Mucosa of descending colon (tissue), 3 donors: ENCODE data around the gene ALKBH3. TPM values are rescaled to one million over a fixed set of nuclear protein-coding genes. Genes with fewer than 3 reads are reported as not detected.

Experiments used
- ATAC-seq: fragments of 200-7000 bp; cut with Tn5 transposase; one replicate; pipeline ENCODE4 v1.9.1; 2020; ENCODE audit warnings: mild to moderate bottlenecking, moderate library complexity
- DNase-seq, 3 donors: peaks; one replicate each; pipeline ENCODE4 v3.0.0-alpha.2; 2020
- H3K36me3 ChIP-seq: fragments of 200-600 bp; one replicate; pipeline ENCODE4 v1.8.0; 2021; ENCODE audit warnings: low read depth, mild to moderate bottlenecking
- H3K4me1 ChIP-seq: fragments of 200-600 bp; one replicate; pipeline ENCODE4 v1.8.0; 2021; ENCODE audit warnings: low read depth, mild to moderate bottlenecking
- H3K4me3 ChIP-seq: fragments of 200-600 bp; one replicate; pipeline ENCODE4 v1.8.0; 2021; ENCODE audit warnings: mild to moderate bottlenecking
- H3K9me3 ChIP-seq: fragments of 200-600 bp; one replicate; pipeline ENCODE4 v1.8.0; 2021; ENCODE audit warnings: mild to moderate bottlenecking
- intact Hi-C, 2 donors: fragments of 100-400 bp; cut with DNase I in 1 of 2; cut with micrococcal nuclease in 1 of 2; formaldehyde crosslinking; loops; one replicate each; pipeline versions ENCODE4 v1.11.0 to v1.11.1; 2022; cut with DNase I, micrococcal nuclease
- total RNA-seq, 3 donors: library from RNA; stranded (reverse); fragmentation: NEBNext Ultra II Directional in 2 of 3; extraction: Animal tissue kit (Norgen Biotek cat#: 25700) in 2 of 3; gene quantifications; one replicate each; pipeline versions ENCODE4 v1.2.1 to v1.2.4, GENCODE V29; 2021 to 2023
- TF ChIP-seq, protein P1 (sequence below): fragments of 200-600 bp; IDR thresholded peaks from one replicate; pipeline ENCODE4 v1.8.0; 2022; ENCODE audit warnings: antibody characterized with exemption, mild to moderate bottlenecking
- donor health status: DM: no; HTN: no; CAD: no; lungs with moderate emphysema.
- donor health status: DM: no; HTN: no; CAD: no.
- donor health status: DM: no; HTN: yes; CAD: no.

Gene ALKBH3
- total RNA-seq, 3 donors from 2014 or later = 18.9 to 27.7 (median 27.0) TPM

DNA sequence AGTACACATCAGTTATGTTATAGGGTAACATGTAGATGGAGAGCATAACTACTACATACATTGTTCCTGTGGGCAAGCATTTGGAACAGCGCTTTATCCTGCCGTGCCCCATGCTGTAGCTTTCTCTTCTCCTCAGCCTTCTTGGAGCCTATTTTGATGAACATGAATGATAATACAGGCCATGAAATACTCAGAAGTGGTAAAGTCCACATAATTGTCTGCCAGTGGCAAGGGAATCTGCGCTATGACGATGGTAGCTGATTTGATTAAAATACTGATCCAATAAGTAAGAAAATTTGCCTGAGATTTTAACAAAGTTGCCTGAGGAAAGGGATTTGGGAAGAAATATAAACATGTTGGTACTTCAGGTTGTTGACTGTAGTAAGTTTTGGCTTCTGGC, 23.3 kb downstream of the ALKBH3 start:
- intact Hi-C loops = no loop called here
- no peaks in the 10 kb centered on the region for H3K36me3 ChIP-seq

DNA sequence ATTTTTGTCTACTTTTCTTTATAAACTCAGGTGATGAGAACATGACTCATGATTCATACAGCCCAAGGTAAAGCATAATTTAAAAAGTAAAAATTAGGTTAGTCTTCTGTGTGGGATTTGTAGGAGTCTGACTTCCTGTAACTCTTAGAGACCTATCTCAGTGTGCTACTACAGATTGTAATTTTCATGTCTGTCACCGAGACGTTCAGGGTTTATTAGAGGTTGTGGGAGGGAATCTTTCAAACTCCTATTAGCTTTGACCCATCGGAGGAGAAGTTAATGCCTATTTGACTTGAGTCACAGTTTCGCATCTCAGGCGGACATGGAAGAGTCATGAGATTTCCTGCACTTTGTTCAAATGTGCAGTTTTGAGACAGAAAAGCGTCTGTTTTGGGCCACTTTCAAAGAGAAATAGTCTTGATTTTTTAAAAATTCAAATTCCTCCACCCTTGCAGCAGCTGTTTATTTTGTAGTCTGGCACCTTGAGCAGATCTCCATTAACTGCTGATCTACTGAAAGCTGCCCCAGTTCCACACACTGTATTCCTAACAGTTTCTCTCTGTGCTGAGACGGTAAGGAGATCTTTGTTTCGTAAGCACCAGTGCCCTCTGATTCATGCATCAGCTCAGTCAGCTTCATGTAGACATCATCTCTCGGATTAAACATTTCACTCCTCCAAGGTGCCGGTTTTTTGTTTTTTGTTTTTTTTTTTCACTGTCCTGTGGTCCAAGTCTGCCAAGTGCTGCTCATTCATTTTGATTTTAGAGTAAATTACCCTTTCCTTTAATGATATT, 24.3 kb downstream of the ALKBH3 start:
- intact Hi-C loops = no loop called here
- ATAC-seq = peak; percentile 42
- H3K36me3 ChIP-seq = no peaks in the 10 kb centered on the region

More for the DNA sequence above, 23.3 kb downstream of the ALKBH3 start:
- DNase-seq (no peak), ATAC-seq (no peak)
- Histone ChIP-seq H3K4me3 (no peak overlapping the region), H3K9me3 (no peaks in the 10 kb centered on the region), H3K4me1 (no peaks in the 10 kb centered on the region)
- TF ChIP-seq, protein P1, sequence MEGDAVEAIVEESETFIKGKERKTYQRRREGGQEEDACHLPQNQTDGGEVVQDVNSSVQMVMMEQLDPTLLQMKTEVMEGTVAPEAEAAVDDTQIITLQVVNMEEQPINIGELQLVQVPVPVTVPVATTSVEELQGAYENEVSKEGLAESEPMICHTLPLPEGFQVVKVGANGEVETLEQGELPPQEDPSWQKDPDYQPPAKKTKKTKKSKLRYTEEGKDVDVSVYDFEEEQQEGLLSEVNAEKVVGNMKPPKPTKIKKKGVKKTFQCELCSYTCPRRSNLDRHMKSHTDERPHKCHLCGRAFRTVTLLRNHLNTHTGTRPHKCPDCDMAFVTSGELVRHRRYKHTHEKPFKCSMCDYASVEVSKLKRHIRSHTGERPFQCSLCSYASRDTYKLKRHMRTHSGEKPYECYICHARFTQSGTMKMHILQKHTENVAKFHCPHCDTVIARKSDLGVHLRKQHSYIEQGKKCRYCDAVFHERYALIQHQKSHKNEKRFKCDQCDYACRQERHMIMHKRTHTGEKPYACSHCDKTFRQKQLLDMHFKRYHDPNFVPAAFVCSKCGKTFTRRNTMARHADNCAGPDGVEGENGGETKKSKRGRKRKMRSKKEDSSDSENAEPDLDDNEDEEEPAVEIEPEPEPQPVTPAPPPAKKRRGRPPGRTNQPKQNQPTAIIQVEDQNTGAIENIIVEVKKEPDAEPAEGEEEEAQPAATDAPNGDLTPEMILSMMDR = no peak

DNA sequence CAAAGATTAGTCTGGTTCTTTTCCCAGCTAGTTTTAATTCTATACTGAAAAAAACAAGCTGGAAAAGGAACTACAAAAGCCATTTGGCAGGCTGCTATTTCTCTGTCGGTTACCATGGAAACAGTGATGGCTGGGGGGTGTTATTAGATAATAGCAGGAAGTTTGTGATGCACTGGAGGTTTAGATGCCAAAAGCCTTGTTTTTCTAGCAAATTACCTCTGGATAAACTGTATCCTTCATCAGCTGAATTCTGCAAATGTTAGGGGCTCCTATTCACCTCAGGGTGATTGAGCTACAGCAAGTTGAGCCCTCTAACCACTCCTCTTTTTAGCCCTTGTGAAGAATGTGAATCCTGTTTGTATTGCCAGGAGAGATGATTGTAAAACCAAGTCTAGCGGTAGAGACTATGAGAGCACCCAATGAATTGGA, 25.2 kb downstream of the ALKBH3 start:
- Histone ChIP-seq H3K9me3 (no peaks in the 10 kb centered on the region), H3K4me3 (no peak overlapping the region), H3K4me1 (no peaks in the 10 kb centered on the region), H3K36me3 (no peaks in the 10 kb centered on the region)
- intact Hi-C loops = no loop called here
- TF ChIP-seq, protein P1 = no peak
- DNase-seq = no peak
- no peak for ATAC-seq

More for the DNA sequence above, 24.3 kb downstream of the ALKBH3 start:
- H3K9me3 ChIP-seq = no peaks in the 10 kb centered on the region
- no peaks in the 10 kb centered on the region for H3K4me1 ChIP-seq
- DNase-seq = no peak
- TF ChIP-seq, protein P1 = no peak
- no peak overlapping the region for H3K4me3 ChIP-seq

DNA sequence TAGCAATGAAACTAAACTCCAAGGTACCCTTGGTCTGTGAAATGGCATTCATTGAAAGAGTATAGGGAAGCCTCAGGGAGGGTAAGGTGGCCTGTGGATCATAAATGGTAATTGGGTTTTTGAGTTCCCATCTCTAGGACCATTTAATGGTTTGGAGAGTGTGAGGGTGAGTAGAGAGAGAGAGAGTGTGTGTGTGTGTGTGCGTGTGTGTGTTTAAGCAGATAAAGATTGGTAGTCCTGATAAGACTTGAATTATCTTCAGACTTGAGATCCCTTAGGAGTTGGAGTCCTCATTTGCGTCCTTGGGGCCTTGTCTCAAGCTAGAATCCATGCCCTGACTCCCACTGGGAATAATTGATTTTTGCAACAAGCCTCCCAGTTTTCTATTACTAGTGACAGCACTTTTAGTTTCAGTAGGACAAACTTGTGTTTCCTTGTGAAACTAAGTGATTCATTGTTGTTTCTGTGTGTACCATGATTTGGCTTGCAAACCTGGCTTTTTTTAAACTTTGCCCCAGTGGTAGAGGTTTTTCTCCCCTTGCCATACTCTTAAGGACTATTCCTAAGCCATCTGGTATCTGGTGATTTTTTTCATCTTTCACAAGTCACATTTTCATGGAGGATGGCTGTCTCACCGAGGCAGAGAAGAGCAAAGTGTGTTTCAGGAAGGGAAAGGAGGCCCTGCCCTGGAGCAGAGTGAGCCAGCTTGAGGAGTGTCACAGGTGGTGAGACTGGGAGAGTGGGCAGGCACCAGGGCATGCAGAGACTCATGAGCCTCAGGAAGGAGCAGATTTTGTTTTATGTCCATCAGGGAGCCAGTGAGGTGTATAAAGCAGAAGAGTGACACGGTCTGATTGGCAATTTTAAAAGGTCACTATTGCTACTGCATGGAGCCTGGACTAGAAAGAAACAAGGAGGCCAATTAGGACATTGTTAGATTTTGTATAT, 26.7 kb downstream of the ALKBH3 start:
- DNase-seq (no peak), ATAC-seq (no peak)
- no peaks in the 10 kb centered on the region for H3K9me3 ChIP-seq
- TF ChIP-seq, protein P1 = no peak
- no peaks in the 10 kb centered on the region for H3K36me3 ChIP-seq
- H3K4me3 ChIP-seq = no peak overlapping the region
- intact Hi-C loops = no loop called here
- no peaks in the 10 kb centered on the region for H3K4me1 ChIP-seq

DNA sequence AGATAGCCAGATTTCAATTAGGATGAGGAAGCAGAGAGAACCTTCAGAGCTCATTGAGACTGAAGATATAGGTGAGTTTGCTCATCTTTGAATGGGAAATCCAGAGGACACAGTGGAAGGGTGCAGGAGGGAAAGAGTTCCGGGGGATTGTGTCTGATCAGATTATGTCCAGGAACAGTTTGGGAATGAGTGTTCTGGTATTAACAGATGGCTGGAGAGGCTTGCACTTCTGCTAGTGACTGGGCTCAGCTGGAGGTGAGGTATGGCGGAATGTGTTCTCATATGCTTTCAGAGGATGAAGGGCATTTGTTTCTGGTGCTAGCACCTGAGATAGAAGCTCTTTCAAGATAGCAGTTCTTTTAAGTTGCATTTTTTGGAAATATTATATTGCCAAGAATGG, 27.6 kb downstream of the ALKBH3 start:
- no peak for DNase-seq
- Histone ChIP-seq H3K9me3 (no peaks in the 10 kb centered on the region), H3K4me3 (no peak overlapping the region), H3K36me3 (no peaks in the 10 kb centered on the region), H3K4me1 (no peaks in the 10 kb centered on the region)
- ATAC-seq = no peak
- intact Hi-C loops = no loop called here
- TF ChIP-seq, protein P1 = no peak
